Esophagus muscularis mucosa (tissue), 4 donors: Measurements from ENCODE around the gene VPS13D.

ENCODE experiments used
- CTCF ChIP-seq, 3 experiments: fragments of 200-600 bp in 2 of 3; fragments of 450-650 bp in 1 of 3; sonication (generic) in 2 of 3; IDR thresholded peaks; one replicate each; pipeline ENCODE4 v1.5.1; 2017 to 2019; ENCODE audit warnings: antibody characterized with exemption in 3 of 3, mild to moderate bottlenecking in 2 of 3, moderate library complexity in 1 of 3
- EP300 ChIP-seq: sonication (generic); formaldehyde crosslinking; IDR thresholded peaks from one replicate; pipeline ENCODE4 v1.6.1; 2017; ENCODE audit warnings: antibody characterized with exemption
- POLR2A ChIP-seq: fragments of 450-650 bp; IDR thresholded peaks from one replicate; pipeline ENCODE4 v1.6.1; 2017; ENCODE audit warnings: antibody characterized with exemption, moderate library complexity, mild to moderate bottlenecking, low read depth
- POLR2AphosphoS5 ChIP-seq, 2 donors: sonication (generic); formaldehyde crosslinking; IDR thresholded peaks; one replicate each; pipeline ENCODE4 v1.6.1; 2017; ENCODE audit warnings: antibody characterized with exemption in 2 of 2

- TF ChIP-seq POLR2A = no peak
- no peak for TF ChIP-seq CTCF (IDR thresholded peaks at IDR 0.05)
- no peak for TF ChIP-seq EP300
- no peak for TF ChIP-seq POLR2AphosphoS5 (IDR thresholded peaks at IDR 0.05)
Observed at GRCh38 chr1:12415038-12415466, 185.2 kb downstream of the VPS13D start.
